Fibroblast of pulmonary artery (primary cell): ENCODE data around the gene PPARG.
"Not testable (repeated sequence)": the region's sequence is repeated elsewhere in the genome, so short reads cannot be mapped to it uniquely, and the experiment has no call there.

Source experiments
- DNase-seq: peaks from one replicate; pipeline ENCODE4 v3.0.0-alpha.2; 2010; ENCODE audit warnings: low read depth
- H3K4me3 ChIP-seq: replicated peaks from 2 replicates; pipeline ENCODE4 v1.5.1; 2011; ENCODE audit warnings: low read depth, mild to moderate bottlenecking, control low read depth, low read length, moderate library complexity
- CTCF ChIP-seq: IDR thresholded peaks from 2 replicates; pipeline ENCODE4 v1.5.1; 2011; ENCODE audit warnings: mild to moderate bottlenecking, control low read depth, low read length, inconsistent platforms; ENCODE audit errors: missing control alignments

PPARG gene

GRCh38 chr3:12384451-12385233, 95.8 kb downstream of the PPARG start:
- no peak for TF ChIP-seq CTCF
- no peak overlapping the region for H3K4me3 ChIP-seq
- no peak for DNase-seq

- not testable (repeated sequence) for H3K4me3 ChIP-seq, DNase-seq
These were observed 97.8 kb downstream of the PPARG start for GRCh38 chr3:12386514-12387291.

GRCh38 chr3:12388185-12388584, 99.3 kb downstream of the PPARG start:
- no peak overlapping the region for H3K4me3 ChIP-seq
- DNase-seq: no peak
- no peak for TF ChIP-seq CTCF

GRCh38 chr3:12392101-12392878, 103.4 kb downstream of the PPARG start:
- H3K4me3 ChIP-seq: no peak overlapping the region
- DNase-seq: no peak
- TF ChIP-seq CTCF: no peak

- H3K4me3 ChIP-seq: no peak overlapping the region
- no peak for TF ChIP-seq CTCF
- peak; percentile 98 for DNase-seq
These were observed 105.0 kb downstream of the PPARG start for GRCh38 chr3:12393894-12394293.

GRCh38 chr3:12394569-12395271, 105.8 kb downstream of the PPARG start:
- no peak for TF ChIP-seq CTCF
- no peak overlapping the region for H3K4me3 ChIP-seq
- no peak for DNase-seq
